ENCODE data around the gene GEMIN5.

Gene GEMIN5

GRCh38 chr5:154901276-154901675 is 36.7 kb downstream of the GEMIN5 start:
- TF ChIP-seq ARNT (IDR thresholded peaks at IDR 0.05) (no peak), L3MBTL2 (conservative IDR thresholded peaks at IDR 0.05) (no peak), ELF4 (IDR thresholded peaks at IDR 0.05) (no peak), BHLHE40 (IDR thresholded peaks at IDR 0.05; ENCODE audit: borderline replicate concordance) (no peak), FOXM1 (IDR thresholded peaks at IDR 0.05; ENCODE audit: borderline replicate concordance) (no peak), HDGF (IDR thresholded peaks at IDR 0.05; ENCODE audit: borderline replicate concordance) (no peak), SUZ12 (IDR thresholded peaks at IDR 0.05) (no peak), PKNOX1 (IDR thresholded peaks at IDR 0.05) (no peak), FOXA1 (IDR thresholded peaks at IDR 0.05) (no peak), TARDBP (IDR thresholded peaks at IDR 0.05) (no peak), NFRKB (IDR thresholded peaks at IDR 0.05) (no peak), SP1 (IDR thresholded peaks at IDR 0.05) (no peak), CTBP1 (IDR thresholded peaks at IDR 0.05; ENCODE audit: borderline replicate concordance) (no peak), FOXK2 (IDR thresholded peaks at IDR 0.05) (no peak), ZNF384 (IDR thresholded peaks at IDR 0.05) (no peak), LEF1 (IDR thresholded peaks at IDR 0.05; ENCODE audit: borderline replicate concordance) (no peak)
- CTCF ChIA-PET, result no interaction called here
- POLR2A ChIA-PET, result no interaction called here
- no peak for DNase-seq (ENCODE audit: extremely low spot score)

GRCh38 chr5:154900066-154900465 is 37.9 kb downstream of the GEMIN5 start:
- TF ChIP-seq L3MBTL2 (conservative IDR thresholded peaks at IDR 0.05), result no peak
- TF ChIP-seq FOXM1 (IDR thresholded peaks at IDR 0.05; ENCODE audit: borderline replicate concordance), result no peak
- TF ChIP-seq LEF1 (IDR thresholded peaks at IDR 0.05; ENCODE audit: borderline replicate concordance), result no peak
- DNase-seq (ENCODE audit: extremely low spot score), result no peak
- CTCF ChIA-PET, result no interaction called here
- POLR2A ChIA-PET, result no interaction called here

- DNase-seq (ENCODE audit: extremely low spot score), result no peak
- POLR2A ChIA-PET, result no interaction called here
- CTCF ChIA-PET, result no interaction called here
- no peak for TF ChIP-seq FOXM1 (IDR thresholded peaks at IDR 0.05; ENCODE audit: borderline replicate concordance)
- TF ChIP-seq BHLHE40 (IDR thresholded peaks at IDR 0.05; ENCODE audit: borderline replicate concordance), result no peak
- TF ChIP-seq SUZ12 (IDR thresholded peaks at IDR 0.05), result no peak
- no peak for TF ChIP-seq PKNOX1 (IDR thresholded peaks at IDR 0.05)
- TF ChIP-seq TARDBP (IDR thresholded peaks at IDR 0.05), result no peak
- no peak for TF ChIP-seq ELF4 (IDR thresholded peaks at IDR 0.05)
- TF ChIP-seq L3MBTL2 (conservative IDR thresholded peaks at IDR 0.05), result no peak
- no peak for TF ChIP-seq NFRKB (IDR thresholded peaks at IDR 0.05)
- no peak for TF ChIP-seq SP1 (IDR thresholded peaks at IDR 0.05)
These were observed 38.7 kb downstream of the GEMIN5 start for GRCh38 chr5:154899151-154899816.

- POLR2A ChIA-PET, result no interaction called here
- TF ChIP-seq CTBP1 (IDR thresholded peaks at IDR 0.05; ENCODE audit: borderline replicate concordance) (no peak), ARNT (IDR thresholded peaks at IDR 0.05) (no peak), ELF4 (IDR thresholded peaks at IDR 0.05) (no peak), SUZ12 (IDR thresholded peaks at IDR 0.05) (no peak), LEF1 (IDR thresholded peaks at IDR 0.05; ENCODE audit: borderline replicate concordance) (no peak), PKNOX1 (IDR thresholded peaks at IDR 0.05) (no peak), FOXM1 (IDR thresholded peaks at IDR 0.05; ENCODE audit: borderline replicate concordance) (no peak), BHLHE40 (IDR thresholded peaks at IDR 0.05; ENCODE audit: borderline replicate concordance) (no peak)
- CTCF ChIA-PET, result no interaction called here
- no peak for DNase-seq (ENCODE audit: extremely low spot score)
These were observed 39.8 kb downstream of the GEMIN5 start for GRCh38 chr5:154898210-154898609.

- TF ChIP-seq TARDBP (IDR thresholded peaks at IDR 0.05) (no peak), LEF1 (IDR thresholded peaks at IDR 0.05; ENCODE audit: borderline replicate concordance) (no peak), FOXM1 (IDR thresholded peaks at IDR 0.05; ENCODE audit: borderline replicate concordance) (no peak)
- ChIA-PET CTCF (interaction anchor here (0.8 kb wide), 1 partner anchor 24 kb away, joined by 3 read pairs; no protein-coding TSS in a partner anchor), POLR2A (no interaction called here)
- no peak for DNase-seq (ENCODE audit: extremely low spot score)
These were observed 41.3 kb downstream of the GEMIN5 start for GRCh38 chr5:154896562-154897165.

GRCh38 chr5:154895606-154896561 is 42.1 kb downstream of the GEMIN5 start:
- DNase-seq (ENCODE audit: extremely low spot score), result no peak
- POLR2A ChIA-PET, result no interaction called here
- TF ChIP-seq SUZ12 (IDR thresholded peaks at IDR 0.05), result no peak
- TF ChIP-seq SP1 (IDR thresholded peaks at IDR 0.05), result no peak
- no peak for TF ChIP-seq PKNOX1 (IDR thresholded peaks at IDR 0.05)
- TF ChIP-seq LEF1 (IDR thresholded peaks at IDR 0.05; ENCODE audit: borderline replicate concordance), result no peak
- no peak for TF ChIP-seq CTBP1 (IDR thresholded peaks at IDR 0.05; ENCODE audit: borderline replicate concordance)
- TF ChIP-seq ARNT (IDR thresholded peaks at IDR 0.05), result no peak
- no peak for TF ChIP-seq FOXK2 (IDR thresholded peaks at IDR 0.05)
- TF ChIP-seq HDGF (IDR thresholded peaks at IDR 0.05; ENCODE audit: borderline replicate concordance), result no peak
- TF ChIP-seq ZNF384 (IDR thresholded peaks at IDR 0.05), result no peak
- no peak for TF ChIP-seq TARDBP (IDR thresholded peaks at IDR 0.05)
- no peak for TF ChIP-seq ELF4 (IDR thresholded peaks at IDR 0.05)
- CTCF ChIA-PET, result no interaction called here

Measured in HEK293T (cell line).